NB4 (cell line): ENCODE results near the gene SHROOM2.
A peak's percentile ranks its signal among the peaks of the same experiment; 100 is the strongest.

ENCODE experiments used
- DNase-seq: peaks from one replicate; pipeline ENCODE4 v3.0.0; 2010; ENCODE audit warnings: low read depth
- H3K4me3 ChIP-seq: one replicate; pipeline ENCODE4 v1.5.1; 2011; ENCODE audit warnings: mild to moderate bottlenecking, low read depth, low read length, moderate library complexity
- MAX ChIP-seq: IDR thresholded peaks from 2 replicates; pipeline ENCODE4 v1.6.1; 2011; ENCODE audit warnings: low read depth, low read length
- MYC ChIP-seq: IDR thresholded peaks from 2 replicates; pipeline ENCODE4 v1.6.1; 2011; ENCODE audit warnings: low read depth, low read length
- POLR2A ChIP-seq: IDR thresholded peaks from 2 replicates; pipeline ENCODE4 v1.6.1; 2011; ENCODE audit warnings: mild to moderate bottlenecking; ENCODE audit not compliant: insufficient read length; ENCODE audit errors: extremely low read depth
- TF ChIP-seq, protein P1 (sequence below): IDR thresholded peaks from one replicate; pipeline ENCODE4 v1.5.1; 2012; ENCODE audit warnings: low read depth, low read length

SHROOM2 gene

GRCh38 chrX:9884031-9884779 is 98.0 kb downstream of the SHROOM2 start:
- DNase-seq = no peak
- H3K4me3 ChIP-seq = no peak overlapping the region
- TF ChIP-seq, protein P1, sequence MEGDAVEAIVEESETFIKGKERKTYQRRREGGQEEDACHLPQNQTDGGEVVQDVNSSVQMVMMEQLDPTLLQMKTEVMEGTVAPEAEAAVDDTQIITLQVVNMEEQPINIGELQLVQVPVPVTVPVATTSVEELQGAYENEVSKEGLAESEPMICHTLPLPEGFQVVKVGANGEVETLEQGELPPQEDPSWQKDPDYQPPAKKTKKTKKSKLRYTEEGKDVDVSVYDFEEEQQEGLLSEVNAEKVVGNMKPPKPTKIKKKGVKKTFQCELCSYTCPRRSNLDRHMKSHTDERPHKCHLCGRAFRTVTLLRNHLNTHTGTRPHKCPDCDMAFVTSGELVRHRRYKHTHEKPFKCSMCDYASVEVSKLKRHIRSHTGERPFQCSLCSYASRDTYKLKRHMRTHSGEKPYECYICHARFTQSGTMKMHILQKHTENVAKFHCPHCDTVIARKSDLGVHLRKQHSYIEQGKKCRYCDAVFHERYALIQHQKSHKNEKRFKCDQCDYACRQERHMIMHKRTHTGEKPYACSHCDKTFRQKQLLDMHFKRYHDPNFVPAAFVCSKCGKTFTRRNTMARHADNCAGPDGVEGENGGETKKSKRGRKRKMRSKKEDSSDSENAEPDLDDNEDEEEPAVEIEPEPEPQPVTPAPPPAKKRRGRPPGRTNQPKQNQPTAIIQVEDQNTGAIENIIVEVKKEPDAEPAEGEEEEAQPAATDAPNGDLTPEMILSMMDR = no peak
- no peak for TF ChIP-seq POLR2A
- TF ChIP-seq MYC = no peak
- TF ChIP-seq MAX = no peak

DNA sequence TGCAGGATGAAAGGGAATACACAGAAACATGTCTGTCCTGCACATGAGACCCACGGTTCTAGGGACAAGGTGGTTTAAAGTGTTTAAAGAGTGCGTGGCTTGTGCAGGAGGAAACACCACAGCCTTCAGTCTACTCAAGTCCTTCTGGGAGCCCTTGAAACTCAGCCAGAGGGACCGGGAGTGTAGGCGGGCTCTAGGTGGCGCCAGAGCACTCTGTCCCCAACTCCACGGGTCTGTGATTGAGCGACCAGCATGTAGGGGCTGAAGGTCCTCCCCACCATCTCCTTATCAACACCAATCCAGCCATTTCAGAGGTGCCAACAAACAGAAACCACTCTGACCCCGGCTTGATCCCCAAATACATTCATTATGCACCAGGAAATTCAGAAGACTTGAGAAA is 98.9 kb downstream of the SHROOM2 start:
- no peak overlapping the region for H3K4me3 ChIP-seq
- TF ChIP-seq, protein P1 = peak; percentile 75
- TF ChIP-seq POLR2A = no peak
- TF ChIP-seq MAX = no peak
- peak; percentile 79 for DNase-seq

DNA sequence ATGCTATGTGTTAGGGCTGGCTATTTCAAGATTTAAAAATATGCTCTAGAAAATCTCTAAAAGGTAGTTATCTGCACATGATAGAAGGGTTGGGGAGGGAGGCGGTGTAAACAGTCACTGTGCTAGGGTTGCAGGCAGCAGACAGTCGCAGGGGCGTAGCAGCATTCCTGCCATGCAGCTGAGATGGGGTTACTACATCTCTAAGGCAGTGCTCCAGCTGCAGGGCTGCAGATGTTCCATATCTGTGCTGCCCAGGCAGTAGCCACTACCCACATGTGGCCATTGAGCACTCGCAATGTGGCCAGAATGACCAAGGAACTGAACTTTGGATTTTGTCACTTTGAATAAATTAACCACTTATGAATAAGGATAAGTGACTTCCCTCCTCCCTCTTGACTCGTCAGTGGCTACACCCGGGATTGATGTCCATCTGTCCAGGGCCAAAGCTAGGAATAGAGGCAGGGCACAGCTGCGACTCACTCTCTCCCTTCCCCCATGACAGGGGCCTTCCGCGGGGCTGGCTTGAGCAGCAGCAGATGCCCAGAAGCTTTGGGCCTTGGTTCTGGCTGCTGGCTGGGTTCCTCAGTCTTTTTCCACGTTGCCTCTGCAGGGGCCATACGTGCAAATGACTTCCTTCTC is 101.5 kb downstream of the SHROOM2 start:
- no peak for DNase-seq
- TF ChIP-seq POLR2A (no peak), MYC (no peak), MAX (no peak)
- TF ChIP-seq, protein P1 = no peak

GRCh38 chrX:9888953-9889470 is 102.8 kb downstream of the SHROOM2 start:
- DNase-seq = peak; percentile 14
- no peak overlapping the region for H3K4me3 ChIP-seq
- TF ChIP-seq MAX (no peak), MYC (no peak), POLR2A (no peak)
- TF ChIP-seq, protein P1 = no peak

More for the DNA sequence above, 101.5 kb downstream of the SHROOM2 start:
- H3K4me3 ChIP-seq = no peak overlapping the region

- TF ChIP-seq MYC = no peak
- no peak for TF ChIP-seq POLR2A
- TF ChIP-seq, protein P1 = no peak
- DNase-seq = no peak
- no peak overlapping the region for H3K4me3 ChIP-seq
Measured at GRCh38 chrX:9890681-9891091, 104.5 kb downstream of the SHROOM2 start.
